Measurements from ENCODE around the gene TOPAZ1.

DNA sequence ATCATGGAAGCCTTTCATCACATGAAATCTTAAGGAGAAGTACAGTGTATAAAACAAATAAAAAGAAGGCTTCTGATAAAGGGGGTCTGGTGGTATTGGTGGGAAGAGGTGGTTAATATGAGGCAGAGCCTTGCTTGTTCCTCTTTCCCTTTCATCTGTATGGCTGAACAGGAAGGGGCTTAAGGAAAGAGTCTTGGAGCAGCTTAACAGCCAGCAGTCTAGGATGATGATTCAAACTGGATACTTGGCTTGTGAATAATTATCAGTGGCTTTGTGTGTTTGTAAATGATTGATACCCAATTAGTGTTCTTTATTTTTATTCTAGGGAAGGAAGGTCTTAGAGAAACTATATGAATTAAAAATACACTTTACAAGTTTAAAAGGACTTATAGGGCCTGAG lies 67.8 kb downstream of the TOPAZ1 start:
- TF ChIP-seq EZH2 (IDR thresholded peaks at IDR 0.05; ENCODE audit: low read length, unreplicated experiment): no peak
- TF ChIP-seq, protein P1, sequence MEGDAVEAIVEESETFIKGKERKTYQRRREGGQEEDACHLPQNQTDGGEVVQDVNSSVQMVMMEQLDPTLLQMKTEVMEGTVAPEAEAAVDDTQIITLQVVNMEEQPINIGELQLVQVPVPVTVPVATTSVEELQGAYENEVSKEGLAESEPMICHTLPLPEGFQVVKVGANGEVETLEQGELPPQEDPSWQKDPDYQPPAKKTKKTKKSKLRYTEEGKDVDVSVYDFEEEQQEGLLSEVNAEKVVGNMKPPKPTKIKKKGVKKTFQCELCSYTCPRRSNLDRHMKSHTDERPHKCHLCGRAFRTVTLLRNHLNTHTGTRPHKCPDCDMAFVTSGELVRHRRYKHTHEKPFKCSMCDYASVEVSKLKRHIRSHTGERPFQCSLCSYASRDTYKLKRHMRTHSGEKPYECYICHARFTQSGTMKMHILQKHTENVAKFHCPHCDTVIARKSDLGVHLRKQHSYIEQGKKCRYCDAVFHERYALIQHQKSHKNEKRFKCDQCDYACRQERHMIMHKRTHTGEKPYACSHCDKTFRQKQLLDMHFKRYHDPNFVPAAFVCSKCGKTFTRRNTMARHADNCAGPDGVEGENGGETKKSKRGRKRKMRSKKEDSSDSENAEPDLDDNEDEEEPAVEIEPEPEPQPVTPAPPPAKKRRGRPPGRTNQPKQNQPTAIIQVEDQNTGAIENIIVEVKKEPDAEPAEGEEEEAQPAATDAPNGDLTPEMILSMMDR (conservative IDR thresholded peaks at IDR 0.05; ENCODE audit: low read depth, low read length): no peak
